Lower leg skin (tissue), 3 donors: ENCODE data around the gene BOLL.

Experiments used
- CTCF ChIP-seq, 3 donors: fragments of 450-650 bp; IDR thresholded peaks; one replicate each; pipeline ENCODE4 v1.5.1; 2016; ENCODE audit warnings: antibody characterized with exemption in 3 of 3, mild to moderate bottlenecking in 3 of 3, moderate library complexity in 2 of 3
- POLR2A ChIP-seq, 2 donors: fragments of 450-650 bp; IDR thresholded peaks; one replicate each; pipeline ENCODE4 v1.6.1; 2016 to 2017; ENCODE audit warnings: antibody characterized with exemption in 2 of 2, mild to moderate bottlenecking in 1 of 2, moderate library complexity in 1 of 2

- TF ChIP-seq POLR2A (IDR thresholded peaks at IDR 0.05) (no peak), CTCF (IDR thresholded peaks at IDR 0.05) (no peak)
Measured at GRCh38 chr2:197782126-197782525, 3.0 kb downstream of the BOLL start.
